ENCODE data around the gene GMPPA. TPM values are rescaled to one million over a fixed set of nuclear protein-coding genes. Genes with fewer than 3 reads are reported as not detected.

The GMPPA gene
- total RNA-seq, 1 donor from 2014 or later: 29.9 TPM

GRCh38 chr2:219489315-219489714, 9.4 kb upstream of the GMPPA start:
- Histone ChIP-seq H3K4me1 (peaks cover under 1% of the 10 kb centered on the region), H3K27me3 (ENCODE audit: low read depth) (peaks cover 80% of the 10 kb centered on the region), H3K36me3 (no peaks in the 10 kb centered on the region), H3K4me3 (no peak overlapping the region), H3K9me3 (no peaks in the 10 kb centered on the region), H3K27ac (no peak overlapping the region)
- ATAC-seq: no peak
- DNase-seq: no peak
- no peak for TF ChIP-seq CTCF (IDR thresholded peaks at IDR 0.05)
- intact Hi-C loops (cut with DNase I): no loop called here

- Histone ChIP-seq H3K27ac (no peak overlapping the region), H3K36me3 (no peaks in the 10 kb centered on the region), H3K4me1 (no peaks in the 10 kb centered on the region), H3K27me3 (ENCODE audit: low read depth) (peaks cover 78% of the 10 kb centered on the region), H3K9me3 (no peaks in the 10 kb centered on the region), H3K4me3 (no peak overlapping the region)
- ATAC-seq (no peak), DNase-seq (no peak)
- TF ChIP-seq CTCF (IDR thresholded peaks at IDR 0.05): no peak
- intact Hi-C loops (cut with DNase I): no loop called here
These were observed 8.5 kb upstream of the GMPPA start for GRCh38 chr2:219490186-219490585.

GRCh38 chr2:219490600-219491130, 8.0 kb upstream of the GMPPA start:
- Histone ChIP-seq H3K4me3 (no peak overlapping the region), H3K36me3 (no peaks in the 10 kb centered on the region), H3K27ac (no peak overlapping the region), H3K4me1 (no peaks in the 10 kb centered on the region), H3K27me3 (ENCODE audit: low read depth) (peaks cover 79% of the 10 kb centered on the region), H3K9me3 (no peaks in the 10 kb centered on the region)
- DNase-seq (no peak), ATAC-seq (no peak)
- no peak for TF ChIP-seq CTCF (IDR thresholded peaks at IDR 0.05)
- intact Hi-C loops (cut with DNase I): no loop called here

- no peak for ATAC-seq
- no peak for TF ChIP-seq CTCF (IDR thresholded peaks at IDR 0.05)
These were observed 7.3 kb upstream of the GMPPA start for GRCh38 chr2:219491278-219491963.

GRCh38 chr2:219492575-219492974, 6.1 kb upstream of the GMPPA start:
- H3K4me3 ChIP-seq: no peak overlapping the region
- ATAC-seq: no peak
- H3K27me3 ChIP-seq (ENCODE audit: low read depth): peaks cover 81% of the 10 kb centered on the region
- H3K36me3 ChIP-seq: no peaks in the 10 kb centered on the region
- H3K27ac ChIP-seq: no peak overlapping the region
- DNase-seq: no peak
- no peaks in the 10 kb centered on the region for H3K9me3 ChIP-seq
- TF ChIP-seq CTCF (IDR thresholded peaks at IDR 0.05): no peak
- H3K4me1 ChIP-seq: peaks cover 13% of the 10 kb centered on the region
- intact Hi-C loops (cut with DNase I): no loop called here

More at GRCh38 chr2:219491278-219491963, 7.3 kb upstream of the GMPPA start:
- Histone ChIP-seq H3K4me3 (no peak overlapping the region), H3K4me1 (peaks cover 2% of the 10 kb centered on the region), H3K27ac (no peak overlapping the region), H3K36me3 (no peaks in the 10 kb centered on the region), H3K9me3 (no peaks in the 10 kb centered on the region), H3K27me3 (ENCODE audit: low read depth) (peaks cover 79% of the 10 kb centered on the region)
- intact Hi-C loops (cut with DNase I): no loop called here
- DNase-seq: no peak
